ENCODE measurements around the gene PLEKHG5. TPM values are rescaled to one million over a fixed set of nuclear protein-coding genes. Genes with fewer than 3 reads are reported as not detected.

Gene PLEKHG5
- total and polyA plus RNA-seq, 10 of the 15 experiments (the other 5 are each of a cell fraction or from before 2014, with no cell fraction given): 0.04 to 1.1 (median 0.18) TPM; not detected in 1

DNA sequence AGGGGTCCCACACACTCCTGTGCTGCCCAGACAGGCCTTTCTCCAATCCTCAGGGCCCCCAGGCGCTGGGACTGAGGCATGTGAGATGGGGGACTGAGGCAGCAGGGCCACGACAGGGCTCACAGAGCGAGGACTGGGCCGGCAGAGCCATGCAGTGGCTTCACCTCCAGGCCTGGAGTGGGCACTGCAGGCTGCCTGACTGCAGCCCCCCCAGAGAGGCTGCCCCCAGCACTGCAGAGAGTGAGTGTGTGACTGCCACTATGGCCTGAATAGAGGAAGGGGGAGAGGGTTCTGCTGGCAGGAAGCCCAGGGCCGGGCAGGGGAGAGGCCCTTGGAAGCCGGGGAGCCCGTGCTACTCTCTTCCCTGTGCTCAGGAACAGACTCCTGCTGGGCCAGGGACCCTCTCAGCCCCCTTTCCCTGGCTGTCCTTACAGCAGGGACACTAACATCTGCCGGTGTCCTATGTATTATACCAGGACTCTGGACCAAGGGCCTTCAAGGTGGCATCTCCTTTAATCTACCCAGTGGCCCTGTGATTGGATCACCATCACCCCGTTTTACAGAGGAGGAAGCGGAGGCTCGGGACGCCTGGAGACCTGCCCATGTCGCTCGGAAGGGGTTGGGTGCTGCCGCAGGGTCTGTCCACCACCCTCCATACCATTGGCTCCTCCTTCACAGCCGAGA, 20.2 kb upstream of the PLEKHG5 start:
- Histone ChIP-seq H3K4me1 (ENCODE audit: control insufficient read depth, insufficient read depth, low read length) (no peaks in the 10 kb centered on the region), H3K9ac (ENCODE audit: control insufficient read depth, insufficient read depth, low read length) (no peak overlapping the region), H3K36me3 (ENCODE audit: control insufficient read depth in 2 of 2, insufficient read depth in 2 of 2, low read length in 1 of 2) (no peaks in the 10 kb centered on the region), H3K4me2 (ENCODE audit: control insufficient read depth, insufficient read depth) (no peak overlapping the region), H3K9me3 (replicated peaks; ENCODE audit: control insufficient read depth, insufficient read depth, low read length) (no peaks in the 10 kb centered on the region), H4K20me1 (ENCODE audit: control insufficient read depth, insufficient read depth) (no peaks in the 10 kb centered on the region), H3K27me3 (replicated peaks in 1 of 2; ENCODE audit: control insufficient read depth in 2 of 2, insufficient read depth in 2 of 2, low read length in 1 of 2) (no peaks in the 10 kb centered on the region; a peak in 1 of 4 replicates), H3K27ac (ENCODE audit: control insufficient read depth, insufficient read depth) (no peak overlapping the region), H3K4me3 (no peak overlapping the region), H2AFZ (ENCODE audit: control insufficient read depth, low read depth, low read length) (no peak overlapping the region), H3K79me2 (ENCODE audit: control insufficient read depth, insufficient read depth, low read length) (no peaks in the 10 kb centered on the region)
- BruUV-seq (replicated peaks): no TSS peak
- in situ Hi-C loops (cut with MboI) (no loop called here), intact Hi-C loops (cut with micrococcal nuclease; ENCODE audit: unreplicated experiment) (no loop called here)
- ChIA-PET SMC1A (ENCODE audit: uncharacterized antibody, unreplicated experiment) (interaction anchor here (1.5 kb wide), 1 partner anchor 9 kb away, joined by 3 read pairs; no protein-coding TSS in a partner anchor), RAD21 (ENCODE audit: unreplicated experiment) (no interaction called here), POLR2A (no interaction called here), CTCF (interaction anchor here (1.8 to 3.5 kb wide), 4 partner anchors 10 to 21 kb away, joined by 4 to 25 read pairs (median 8); partner anchors contain the start of gene PLEKHG5)
- TF ChIP-seq NR2F1 (conservative IDR thresholded peaks at IDR 0.05): no peak
- TF ChIP-seq, protein P1, sequence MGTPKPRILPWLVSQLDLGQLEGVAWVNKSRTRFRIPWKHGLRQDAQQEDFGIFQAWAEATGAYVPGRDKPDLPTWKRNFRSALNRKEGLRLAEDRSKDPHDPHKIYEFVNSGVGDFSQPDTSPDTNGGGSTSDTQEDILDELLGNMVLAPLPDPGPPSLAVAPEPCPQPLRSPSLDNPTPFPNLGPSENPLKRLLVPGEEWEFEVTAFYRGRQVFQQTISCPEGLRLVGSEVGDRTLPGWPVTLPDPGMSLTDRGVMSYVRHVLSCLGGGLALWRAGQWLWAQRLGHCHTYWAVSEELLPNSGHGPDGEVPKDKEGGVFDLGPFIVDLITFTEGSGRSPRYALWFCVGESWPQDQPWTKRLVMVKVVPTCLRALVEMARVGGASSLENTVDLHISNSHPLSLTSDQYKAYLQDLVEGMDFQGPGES (IDR thresholded peaks at IDR 0.05): no peak
- TF ChIP-seq SIN3A (IDR thresholded peaks at IDR 0.05; ENCODE audit: low read depth, low read length): no peak
- no peak for TF ChIP-seq TCF3 (IDR thresholded peaks at IDR 0.05; ENCODE audit: borderline replicate concordance, insufficient read depth, low read depth, low read length)
- no peak for TF ChIP-seq RCOR1 (conservative IDR thresholded peaks at IDR 0.05; ENCODE audit: low read depth, low read length)
- TF ChIP-seq NRF1 (conservative IDR thresholded peaks at IDR 0.05; ENCODE audit: low read depth, low read length): no peak
- TF ChIP-seq SRF (IDR thresholded peaks at IDR 0.05; ENCODE audit: low read depth in 2 of 2, low read length in 2 of 2): no peak
- no peak for TF ChIP-seq RELA (IDR thresholded peaks at IDR 0.05; ENCODE audit: borderline replicate concordance, partially characterized antibody)
- no peak for TF ChIP-seq YY1 (IDR thresholded peaks at IDR 0.05; ENCODE audit: low read depth, low read length)
- TF ChIP-seq, protein P2, sequence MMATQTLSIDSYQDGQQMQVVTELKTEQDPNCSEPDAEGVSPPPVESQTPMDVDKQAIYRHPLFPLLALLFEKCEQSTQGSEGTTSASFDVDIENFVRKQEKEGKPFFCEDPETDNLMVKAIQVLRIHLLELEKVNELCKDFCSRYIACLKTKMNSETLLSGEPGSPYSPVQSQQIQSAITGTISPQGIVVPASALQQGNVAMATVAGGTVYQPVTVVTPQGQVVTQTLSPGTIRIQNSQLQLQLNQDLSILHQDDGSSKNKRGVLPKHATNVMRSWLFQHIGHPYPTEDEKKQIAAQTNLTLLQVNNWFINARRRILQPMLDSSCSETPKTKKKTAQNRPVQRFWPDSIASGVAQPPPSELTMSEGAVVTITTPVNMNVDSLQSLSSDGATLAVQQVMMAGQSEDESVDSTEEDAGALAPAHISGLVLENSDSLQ (IDR thresholded peaks at IDR 0.05): no peak
- no peak for TF ChIP-seq LARP7 (IDR thresholded peaks at IDR 0.05)
- TF ChIP-seq BHLHE40 (IDR thresholded peaks at IDR 0.05; ENCODE audit: borderline replicate concordance in 1 of 2, low read depth in 2 of 2, low read length in 1 of 2): no peak
- TF ChIP-seq, protein P3, sequence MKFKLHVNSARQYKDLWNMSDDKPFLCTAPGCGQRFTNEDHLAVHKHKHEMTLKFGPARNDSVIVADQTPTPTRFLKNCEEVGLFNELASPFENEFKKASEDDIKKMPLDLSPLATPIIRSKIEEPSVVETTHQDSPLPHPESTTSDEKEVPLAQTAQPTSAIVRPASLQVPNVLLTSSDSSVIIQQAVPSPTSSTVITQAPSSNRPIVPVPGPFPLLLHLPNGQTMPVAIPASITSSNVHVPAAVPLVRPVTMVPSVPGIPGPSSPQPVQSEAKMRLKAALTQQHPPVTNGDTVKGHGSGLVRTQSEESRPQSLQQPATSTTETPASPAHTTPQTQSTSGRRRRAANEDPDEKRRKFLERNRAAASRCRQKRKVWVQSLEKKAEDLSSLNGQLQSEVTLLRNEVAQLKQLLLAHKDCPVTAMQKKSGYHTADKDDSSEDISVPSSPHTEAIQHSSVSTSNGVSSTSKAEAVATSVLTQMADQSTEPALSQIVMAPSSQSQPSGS (IDR thresholded peaks at IDR 0.05; ENCODE audit: low read length): no peak
- no peak for TF ChIP-seq SMAD5 (IDR thresholded peaks at IDR 0.05; ENCODE audit: low read depth)
- no peak for TF ChIP-seq TAF1 (IDR thresholded peaks at IDR 0.05; ENCODE audit: borderline replicate concordance, low read depth, low read length)
- TF ChIP-seq TCF7 (IDR thresholded peaks at IDR 0.05; ENCODE audit: borderline replicate concordance): no peak
- TF ChIP-seq, protein P4, sequence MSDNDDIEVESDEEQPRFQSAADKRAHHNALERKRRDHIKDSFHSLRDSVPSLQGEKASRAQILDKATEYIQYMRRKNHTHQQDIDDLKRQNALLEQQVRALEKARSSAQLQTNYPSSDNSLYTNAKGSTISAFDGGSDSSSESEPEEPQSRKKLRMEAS (IDR thresholded peaks at IDR 0.05; ENCODE audit: low read depth, low read length): no peak
- no peak for TF ChIP-seq FOXM1 (IDR thresholded peaks at IDR 0.05; ENCODE audit: low read depth, low read length)
- no peak for TF ChIP-seq TBL1XR1 (IDR thresholded peaks at IDR 0.05; ENCODE audit: low read depth, low read length)
- TF ChIP-seq, protein P5, sequence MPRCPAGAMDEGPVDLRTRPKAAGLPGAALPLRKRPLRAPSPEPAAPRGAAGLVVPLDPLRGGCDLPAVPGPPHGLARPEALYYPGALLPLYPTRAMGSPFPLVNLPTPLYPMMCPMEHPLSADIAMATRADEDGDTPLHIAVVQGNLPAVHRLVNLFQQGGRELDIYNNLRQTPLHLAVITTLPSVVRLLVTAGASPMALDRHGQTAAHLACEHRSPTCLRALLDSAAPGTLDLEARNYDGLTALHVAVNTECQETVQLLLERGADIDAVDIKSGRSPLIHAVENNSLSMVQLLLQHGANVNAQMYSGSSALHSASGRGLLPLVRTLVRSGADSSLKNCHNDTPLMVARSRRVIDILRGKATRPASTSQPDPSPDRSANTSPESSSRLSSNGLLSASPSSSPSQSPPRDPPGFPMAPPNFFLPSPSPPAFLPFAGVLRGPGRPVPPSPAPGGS (IDR thresholded peaks at IDR 0.05; ENCODE audit: borderline replicate concordance, insufficient read depth, low read depth, low read length, poor library complexity, severe bottlenecking): no peak
- FAIRE-seq (no peak), ATAC-seq (no peak), DNase-seq (ENCODE audit: low read depth, low spot score) (no peak)
- 34% methylated on average over 15 of the region's 16 CpGs for WGBS (ENCODE audit: insufficient coverage, insufficient replicate concordance, low lambda C conversion rate, missing lambda C conversion rate)

Data from GM12878 (cell line).